Stimulated activated naive CD8-positive, alpha-beta T cell treated with anti-CD3 and anti-CD28 coated beads, Interleukin-15, amount 100 ng/mL, for 72 hours (primary cell): Measurements from ENCODE around the gene FAM120A.
A peak's percentile ranks its signal among the peaks of the same experiment; 100 is the strongest.

Experiments
- ATAC-seq: fragments of 150-1000 bp; cut with Tn5 transposase; 2 replicates; pipeline ENCODE4 v1.10.0; 2021; ENCODE audit warnings: mild to moderate bottlenecking, moderate library complexity
- DNase-seq, 2 donors: peaks; one replicate each; pipeline ENCODE4 v3.0.0; 2021 to 2022
- H3K27ac Mint-ChIP-seq, 2 donors: one replicate each; pipeline ENCODE4 v1.8.0; 2022; ENCODE audit warnings: mild to moderate bottlenecking in 2 of 2, mixed read lengths in 2 of 2, moderate library complexity in 2 of 2
- H3K27me3 Mint-ChIP-seq: one replicate; pipeline ENCODE4 v1.8.0; 2022; ENCODE audit warnings: mixed read lengths
- H3K4me1 Mint-ChIP-seq: one replicate; pipeline ENCODE4 v1.8.0; 2022; ENCODE audit warnings: mild to moderate bottlenecking, mixed read lengths
- H3K4me3 Mint-ChIP-seq, 2 donors: one replicate each; pipeline ENCODE4 v1.8.0; 2022; ENCODE audit warnings: mild to moderate bottlenecking in 2 of 2, mixed read lengths in 2 of 2, moderate library complexity in 1 of 2
- H3K9me3 Mint-ChIP-seq, 2 donors: one replicate each; pipeline ENCODE4 v1.8.0; 2022; ENCODE audit warnings: mixed read lengths in 2 of 2

FAM120A gene

GRCh38 chr9:93579711-93580516, 128.4 kb downstream of the FAM120A start:
- H3K27me3 Mint-ChIP-seq = no peaks in the 10 kb centered on the region
- H3K9me3 Mint-ChIP-seq = peaks cover 4 to 9% of the 10 kb centered on the region in 2 donors
- no peak for ATAC-seq
- H3K27ac Mint-ChIP-seq = peak overlapping the region in 1 of 2 donors; percentile 55
- H3K4me3 Mint-ChIP-seq = no peak overlapping the region
- DNase-seq = no peak
- peaks cover 54% of the 10 kb centered on the region for H3K4me1 Mint-ChIP-seq

DNA sequence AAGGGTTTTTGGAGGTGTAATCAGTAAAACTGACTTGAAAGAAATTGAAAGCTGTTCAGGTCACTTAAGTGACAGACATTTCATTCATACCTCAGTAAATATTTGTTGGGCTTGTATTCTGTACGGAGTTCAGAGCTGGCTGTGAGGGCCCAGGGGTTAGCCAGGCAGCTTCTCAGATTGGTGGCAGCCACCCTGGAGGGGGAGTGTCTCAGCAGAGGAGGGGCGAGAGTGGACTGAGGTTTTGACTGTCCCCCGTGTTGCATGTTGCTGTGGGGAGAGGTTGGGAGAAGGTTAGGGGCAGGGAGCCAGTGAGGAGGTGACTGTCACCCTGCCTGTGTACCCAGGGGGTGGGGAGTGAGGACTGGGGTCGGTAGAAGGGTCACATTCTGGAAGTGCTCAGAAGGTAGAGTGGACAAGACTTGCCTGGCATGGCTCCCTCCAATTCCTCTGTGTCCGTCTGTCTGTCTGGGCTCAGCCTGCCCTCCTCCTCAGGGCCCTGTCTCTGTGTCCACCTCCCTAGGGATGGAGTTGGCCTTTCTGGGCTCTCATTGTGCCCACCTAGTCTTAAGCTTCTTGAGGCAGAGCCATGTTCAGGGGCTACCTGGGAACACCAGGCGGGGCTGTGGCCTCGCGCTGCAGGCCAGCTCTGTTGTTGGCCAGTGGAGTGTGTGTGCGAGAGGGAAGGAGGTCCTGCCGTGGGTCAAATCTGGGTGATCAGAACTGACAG, 129.3 kb downstream of the FAM120A start:
- no peaks in the 10 kb centered on the region for H3K27me3 Mint-ChIP-seq
- H3K9me3 Mint-ChIP-seq = peaks cover 4 to 11% of the 10 kb centered on the region in 2 donors
- DNase-seq (no peak), ATAC-seq (no peak)
- H3K4me3 Mint-ChIP-seq = no peak overlapping the region
- peak overlapping the region; percentile 48 to 55 for H3K27ac Mint-ChIP-seq
- peaks cover 46% of the 10 kb centered on the region for H3K4me1 Mint-ChIP-seq

DNA sequence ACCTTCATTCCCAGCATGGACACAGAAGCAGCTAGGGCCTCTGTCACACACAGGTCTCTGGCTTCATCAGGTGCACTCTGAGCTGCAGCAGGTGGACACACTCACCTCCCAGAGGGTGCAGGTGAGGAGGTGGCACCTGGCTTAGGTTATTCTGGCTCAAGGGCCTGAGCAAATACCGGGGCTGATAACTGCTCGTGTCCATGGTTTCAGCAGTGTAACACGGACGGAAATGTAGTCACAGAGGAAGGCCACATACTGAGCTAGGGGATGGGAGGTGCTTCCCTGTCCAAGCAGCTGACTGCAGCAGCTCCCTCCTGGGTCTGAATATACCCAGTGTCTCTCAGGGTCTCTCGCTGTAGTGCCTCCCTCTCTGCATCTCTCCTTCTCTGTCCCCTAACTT, 130.6 kb downstream of the FAM120A start:
- Mint-ChIP-seq H3K4me3 (no peak overlapping the region), H3K27ac (no peak overlapping the region), H3K27me3 (no peaks in the 10 kb centered on the region), H3K4me1 (peaks cover 53% of the 10 kb centered on the region), H3K9me3 (peaks cover 4 to 11% of the 10 kb centered on the region in 2 donors)
- ATAC-seq (no peak), DNase-seq (no peak)

DNA sequence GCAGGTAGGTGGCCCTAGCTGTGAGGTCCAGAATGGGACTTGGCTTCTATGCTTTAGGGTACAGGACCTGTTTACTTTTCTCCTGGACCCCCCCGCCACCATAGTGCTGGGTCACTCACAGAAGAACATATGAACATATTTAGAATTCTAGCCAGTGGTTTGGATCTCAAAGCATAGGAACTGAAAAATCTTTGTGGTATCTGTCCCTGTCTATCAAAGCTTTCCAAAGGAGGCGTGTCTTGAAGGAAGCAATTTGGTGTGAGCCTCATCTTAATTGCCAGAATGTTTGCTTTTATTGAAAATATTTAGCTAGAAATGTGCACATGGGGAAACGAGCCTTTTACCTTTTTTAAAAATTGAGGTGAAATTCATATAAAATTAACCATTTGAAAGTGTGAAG, 131.1 kb downstream of the FAM120A start:
- Mint-ChIP-seq H3K27ac (no peak overlapping the region), H3K9me3 (peaks cover 4 to 11% of the 10 kb centered on the region in 2 donors)

DNA sequence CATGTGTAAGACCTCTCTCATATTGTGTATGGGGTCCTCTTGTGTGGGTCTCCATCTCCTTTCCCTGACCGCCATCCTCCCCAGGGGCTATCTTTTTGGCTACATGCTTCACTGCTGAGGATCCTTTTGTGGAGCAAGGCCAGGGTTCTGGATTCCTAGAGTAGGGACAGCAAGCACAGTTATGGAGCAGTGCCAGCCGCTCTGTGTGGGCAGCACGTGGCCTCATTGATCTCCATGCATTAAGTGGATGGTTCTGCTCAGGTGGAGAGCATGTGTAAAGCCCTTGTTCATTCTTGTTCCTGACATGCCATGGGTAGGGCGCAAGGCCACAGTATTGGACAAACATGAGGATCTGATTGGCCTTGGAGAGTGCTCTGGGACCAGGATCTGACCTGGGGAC, 133.8 kb downstream of the FAM120A start:
- H3K4me3 Mint-ChIP-seq = no peak overlapping the region
- peaks cover 4 to 11% of the 10 kb centered on the region in 2 donors for H3K9me3 Mint-ChIP-seq
- H3K27me3 Mint-ChIP-seq = no peaks in the 10 kb centered on the region
- DNase-seq (no peak), ATAC-seq (no peak)
- peaks cover 55% of the 10 kb centered on the region for H3K4me1 Mint-ChIP-seq
- H3K27ac Mint-ChIP-seq = no peak overlapping the region

More for the DNA sequence above, 131.1 kb downstream of the FAM120A start:
- peaks cover 55% of the 10 kb centered on the region for H3K4me1 Mint-ChIP-seq
- DNase-seq = no peak
- H3K4me3 Mint-ChIP-seq = no peak overlapping the region
- no peaks in the 10 kb centered on the region for H3K27me3 Mint-ChIP-seq
- no peak for ATAC-seq

GRCh38 chr9:93585695-93586094, 134.2 kb downstream of the FAM120A start:
- no peak for DNase-seq
- no peak overlapping the region for H3K27ac Mint-ChIP-seq
- peaks cover 55% of the 10 kb centered on the region for H3K4me1 Mint-ChIP-seq
- H3K4me3 Mint-ChIP-seq = no peak overlapping the region
- H3K9me3 Mint-ChIP-seq = peaks cover 4 to 11% of the 10 kb centered on the region in 2 donors
- no peak for ATAC-seq
- H3K27me3 Mint-ChIP-seq = no peaks in the 10 kb centered on the region

DNA sequence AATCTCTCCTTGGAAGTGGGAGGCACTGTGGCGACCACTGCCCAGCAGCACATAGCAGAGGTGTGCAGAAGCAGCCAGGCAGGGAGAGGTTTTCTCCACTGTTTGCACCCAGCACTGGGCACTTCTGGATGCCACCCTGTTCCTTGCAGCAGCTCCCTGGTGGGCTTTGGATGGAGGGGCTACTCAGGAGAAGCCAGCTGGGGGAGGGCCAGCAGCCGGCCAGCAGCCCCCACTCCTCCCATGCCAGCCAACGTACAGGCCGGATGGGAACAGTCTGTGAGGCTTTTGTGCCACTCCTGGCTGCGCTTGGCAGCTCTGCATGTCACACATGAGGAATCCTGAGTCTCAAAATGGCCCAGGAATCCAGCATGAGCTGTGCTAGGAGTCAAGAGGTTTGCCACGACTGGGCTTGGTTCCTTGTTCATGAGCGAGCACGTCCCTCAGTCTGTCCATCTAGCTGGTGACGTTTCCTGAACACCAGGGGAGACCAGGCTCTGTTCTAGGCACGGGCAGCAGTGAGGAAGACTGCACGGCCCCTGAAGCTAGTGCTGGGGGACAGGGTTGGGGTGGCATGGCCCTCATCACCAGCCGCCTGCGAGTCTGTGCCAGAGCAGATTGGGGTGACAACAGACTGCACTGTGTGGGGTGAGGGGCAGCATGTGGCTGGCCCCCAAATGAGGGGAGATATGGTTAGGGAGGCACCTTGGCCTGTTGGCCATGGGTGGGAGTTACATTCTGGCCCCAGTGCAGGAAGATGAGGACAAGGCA, 135.0 kb downstream of the FAM120A start:
- Mint-ChIP-seq H3K27ac (no peak overlapping the region), H3K4me1 (peaks cover 54% of the 10 kb centered on the region), H3K9me3 (peaks cover 4 to 11% of the 10 kb centered on the region in 2 donors), H3K4me3 (no peak overlapping the region), H3K27me3 (no peaks in the 10 kb centered on the region)
- ATAC-seq (no peak), DNase-seq (no peak)

- Mint-ChIP-seq H3K9me3 (peaks cover 4 to 11% of the 10 kb centered on the region in 2 donors), H3K27me3 (no peaks in the 10 kb centered on the region), H3K27ac (no peak overlapping the region), H3K4me1 (peaks cover 59% of the 10 kb centered on the region), H3K4me3 (no peak overlapping the region)
- DNase-seq (no peak), ATAC-seq (peak; percentile 33)
Observed at GRCh38 chr9:93587284-93587650, 135.8 kb downstream of the FAM120A start.

DNA sequence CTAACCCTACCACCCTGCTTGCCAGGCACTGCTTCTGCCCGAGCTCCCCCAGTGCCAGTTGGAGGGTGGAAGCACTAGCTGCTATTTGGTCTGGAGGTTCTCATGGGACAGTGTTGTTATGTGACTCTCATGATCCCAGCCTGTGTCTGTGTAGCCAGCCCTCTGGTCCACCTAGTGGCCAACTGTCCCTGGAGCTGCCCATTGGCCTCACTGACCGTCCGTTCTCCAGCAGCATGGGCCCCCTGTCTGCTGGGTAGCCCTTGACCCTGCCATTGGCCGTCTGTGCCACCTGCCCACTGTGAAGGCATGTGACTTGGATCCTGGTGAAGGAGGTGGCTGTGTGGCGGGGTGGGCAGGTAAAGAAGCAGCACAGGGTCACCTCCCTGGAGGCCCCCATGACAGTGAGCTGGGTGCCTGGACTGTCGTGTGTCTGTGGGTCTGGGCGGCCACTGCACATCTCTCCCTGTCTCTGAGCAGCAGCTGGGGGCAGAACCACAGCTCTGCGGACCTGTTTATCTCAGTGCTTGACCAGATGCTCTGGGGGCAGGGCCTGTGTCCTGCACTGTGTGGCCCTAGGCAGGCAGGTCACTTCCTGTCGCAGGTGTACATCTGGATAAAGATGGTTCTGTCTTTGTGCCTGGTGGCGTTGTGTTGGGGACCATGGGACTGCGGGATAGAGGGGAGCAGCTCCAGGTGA, 136.3 kb downstream of the FAM120A start:
- DNase-seq (no peak), ATAC-seq (no peak)
- H3K27ac Mint-ChIP-seq = peak overlapping the region in 1 of 2 donors; percentile 90
- no peak overlapping the region for H3K4me3 Mint-ChIP-seq
- peaks cover 61% of the 10 kb centered on the region for H3K4me1 Mint-ChIP-seq
- peaks cover 4 to 11% of the 10 kb centered on the region in 2 donors for H3K9me3 Mint-ChIP-seq
- H3K27me3 Mint-ChIP-seq = no peaks in the 10 kb centered on the region

DNA sequence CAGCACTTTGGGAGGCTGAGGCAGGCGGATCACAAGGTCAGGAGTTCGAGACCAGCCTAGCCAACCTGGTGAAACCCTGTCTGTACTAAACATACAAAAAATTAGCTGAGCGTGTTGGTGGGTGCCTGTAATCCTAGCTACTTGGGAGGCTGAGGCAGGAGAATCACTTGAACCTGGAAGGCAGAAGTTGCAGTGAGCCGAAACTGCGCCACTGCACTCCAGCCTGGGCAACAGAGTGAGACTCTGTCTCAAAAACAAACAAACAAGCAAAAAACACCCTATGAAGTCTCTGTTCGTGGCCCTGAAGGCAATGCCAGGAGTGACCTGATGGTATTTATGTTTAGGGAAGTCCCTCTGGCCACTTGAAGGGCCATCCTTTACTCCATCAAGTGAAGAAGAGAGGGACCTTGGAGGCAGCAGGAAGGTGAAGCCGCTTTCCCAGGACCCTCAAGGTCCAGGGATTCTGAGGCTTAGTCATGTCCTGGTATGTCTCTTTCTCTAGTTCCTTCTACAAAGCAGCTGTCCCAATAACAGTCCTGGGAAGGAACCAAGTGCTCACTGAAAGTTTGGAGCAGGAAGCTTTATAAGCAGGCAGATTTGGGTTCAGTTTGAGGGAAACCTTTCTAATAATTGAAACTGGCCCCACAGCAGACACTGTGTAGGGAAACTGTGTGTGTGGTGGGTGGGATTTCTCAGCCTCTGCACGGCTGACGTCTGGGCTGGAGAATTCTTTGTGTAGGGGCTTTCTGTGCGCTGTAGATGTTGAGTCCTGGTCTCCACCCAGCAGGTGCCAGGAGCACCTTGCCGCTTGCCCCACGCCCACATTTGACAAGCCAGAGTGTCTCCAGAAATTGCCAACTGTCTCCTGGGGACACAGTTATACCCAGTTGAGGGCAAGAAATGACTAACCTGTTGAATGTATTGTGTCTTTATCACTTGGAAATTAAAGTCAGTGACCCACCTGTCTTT, 137.4 kb downstream of the FAM120A start:
- peaks cover 67% of the 10 kb centered on the region for H3K4me1 Mint-ChIP-seq
- ATAC-seq = no peak

DNA sequence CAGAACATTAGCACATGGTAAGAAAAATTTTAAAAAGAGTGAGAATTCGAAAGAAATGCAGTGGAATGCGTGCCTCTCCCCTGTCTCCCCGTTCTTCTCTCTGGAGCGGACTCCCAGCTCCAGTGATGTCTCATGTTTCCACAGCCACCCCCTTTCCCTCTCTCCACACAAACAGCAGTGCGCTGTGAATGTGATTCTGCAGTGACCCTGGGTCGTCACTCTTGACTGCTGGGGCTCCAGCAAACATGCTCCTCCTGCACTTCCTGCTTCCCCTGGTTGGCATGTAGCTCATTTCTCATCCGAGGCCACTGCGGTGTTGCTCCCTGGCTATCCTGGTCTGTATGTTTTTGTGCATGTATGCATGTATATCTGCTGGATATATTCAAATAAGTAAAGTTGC, 138.2 kb downstream of the FAM120A start:
- Mint-ChIP-seq H3K4me3 (no peak overlapping the region), H3K27ac (peak overlapping the region in 1 of 2 donors; percentile 59), H3K9me3 (peaks cover 0 to 5% of the 10 kb centered on the region in 2 donors), H3K4me1 (peaks cover 74% of the 10 kb centered on the region), H3K27me3 (no peaks in the 10 kb centered on the region)
- ATAC-seq (no peak), DNase-seq (no peak)

More for the DNA sequence above, 137.4 kb downstream of the FAM120A start:
- DNase-seq = no peak
- peak overlapping the region in 1 of 2 donors; percentile 72 for H3K27ac Mint-ChIP-seq
- no peaks in the 10 kb centered on the region for H3K27me3 Mint-ChIP-seq
- H3K9me3 Mint-ChIP-seq = peaks cover 4 to 11% of the 10 kb centered on the region in 2 donors
- H3K4me3 Mint-ChIP-seq = no peak overlapping the region

GRCh38 chr9:93590609-93591234, 139.2 kb downstream of the FAM120A start:
- Mint-ChIP-seq H3K27me3 (no peaks in the 10 kb centered on the region), H3K4me3 (no peak overlapping the region), H3K27ac (peak overlapping the region in 1 of 2 donors; percentile 44), H3K9me3 (no peaks in the 10 kb centered on the region), H3K4me1 (peaks cover 74% of the 10 kb centered on the region)
- DNase-seq (no peak), ATAC-seq (no peak)

DNA sequence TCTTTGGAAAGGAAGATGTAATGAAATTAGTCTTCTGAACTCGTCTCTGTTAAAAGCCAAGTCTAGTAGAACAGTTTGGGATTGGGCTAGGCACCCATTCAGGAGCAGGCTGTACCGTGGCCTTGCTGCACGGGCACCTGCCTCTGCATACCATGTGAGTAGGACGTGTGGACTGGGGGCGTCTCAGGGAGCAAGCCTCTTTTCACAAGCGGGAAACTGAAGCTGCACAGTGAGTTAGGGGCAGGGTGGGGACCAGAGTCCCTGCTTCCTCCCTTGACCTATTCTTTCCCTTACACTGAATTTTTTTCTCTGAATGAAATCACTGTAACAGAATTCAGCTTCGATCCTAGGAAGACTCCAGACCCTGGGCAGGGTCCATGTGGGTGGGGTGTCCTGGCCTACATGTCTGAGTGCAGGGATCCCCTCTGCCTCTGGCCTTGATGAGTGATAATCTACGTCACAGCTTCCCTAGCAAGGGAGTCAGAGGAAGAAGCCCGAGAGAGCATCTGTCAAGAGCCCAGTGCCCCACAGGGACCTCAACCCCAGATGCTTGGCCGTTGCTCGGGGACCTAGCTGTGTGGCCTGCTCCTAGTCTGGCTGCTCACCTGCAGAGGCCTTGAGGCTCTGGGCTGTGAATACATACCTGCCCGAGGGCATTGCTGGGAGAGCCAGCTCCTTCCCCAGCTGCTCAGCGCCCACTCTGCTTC, 140.0 kb downstream of the FAM120A start:
- Mint-ChIP-seq H3K27ac (peak overlapping the region in 1 of 2 donors; percentile 44), H3K27me3 (no peaks in the 10 kb centered on the region), H3K9me3 (no peaks in the 10 kb centered on the region), H3K4me1 (peaks cover 73% of the 10 kb centered on the region), H3K4me3 (no peak overlapping the region)
- DNase-seq (no peak), ATAC-seq (no peak)
